Endothelial cell of umbilical vein (primary cell): ENCODE measurements around the gene PKDCC. TPM values are rescaled to one million over a fixed set of nuclear protein-coding genes. Genes with fewer than 3 reads are reported as not detected.

ENCODE experiments used
- BruUV-seq: library from RNA; stranded (reverse); fragments of 400-500 nt; replicated peaks from 2 replicates; lab custom pipeline; 2021; lab: Mats Ljungman, UMichigan
- CTCF ChIA-PET: fragments of 300-600, 350-600 bp; sonication (Branson Sonifier 250); formaldehyde crosslinking; loops from one replicate; lab custom pipeline; 2021; ENCODE audit warnings: antibody characterized with exemption, inconsistent platforms; lab: Charles Lee
- POLR2A ChIA-PET: fragments of 300-600, 350-600 bp; sonication (Branson Sonifier 250); formaldehyde crosslinking; loops from one replicate; lab custom pipeline; 2021; ENCODE audit warnings: antibody characterized with exemption, inconsistent platforms; lab: Charles Lee
- DNase-seq: peaks from one replicate; pipeline ENCODE4 v3.0.0-alpha.2; 2011; ENCODE audit warnings: low read depth, low spot score
- FAIRE-seq: peaks from 2 replicates; lab custom pipeline; 2011; peaks lifted over from hg19 to GRCh38; lab: Jason Lieb, UNC
- H2AFZ ChIP-seq: 2 replicates; pipeline ENCODE4 v1.6.0; 2012; ENCODE audit warnings: low read depth, low read length, control low read depth, inconsistent platforms
- H3K27ac ChIP-seq: 2 replicates; pipeline ENCODE4 v1.5.1; 2011; ENCODE audit warnings: low read depth, mild to moderate bottlenecking, control low read depth, low read length, moderate library complexity; ENCODE audit not compliant: insufficient read depth
- H3K27me3 ChIP-seq, 2 experiments: 2 replicates each; pipeline versions ENCODE4 v1.6.0 to v1.6.1; 2011; ENCODE audit warnings: low read length in 2 of 2, mixed read lengths in 1 of 2; ENCODE audit not compliant: control insufficient read depth in 2 of 2, insufficient read depth in 2 of 2
- H3K36me3 ChIP-seq, 2 experiments: 2 replicates in 1 of 2; 3 replicates in 1 of 2; pipeline ENCODE4 v1.5.1; 2011; ENCODE audit warnings: low read length in 2 of 2, mild to moderate bottlenecking in 1 of 2, moderate library complexity in 1 of 2; ENCODE audit not compliant: control insufficient read depth in 2 of 2, insufficient read depth in 2 of 2; ENCODE audit errors: extremely low read depth in 1 of 2
- H3K4me1 ChIP-seq: 3 replicates; pipeline ENCODE4 v1.5.1; 2011; ENCODE audit warnings: mild to moderate bottlenecking, low read length; ENCODE audit not compliant: control insufficient read depth, insufficient read depth; ENCODE audit errors: extremely low read depth
- H3K4me2 ChIP-seq: 2 replicates; pipeline ENCODE4 v1.6.1; 2011; ENCODE audit warnings: low read length, control low read depth, mixed read lengths; ENCODE audit not compliant: insufficient read depth
- H3K4me3 ChIP-seq, 3 experiments: fragments of 200-600 bp in 1 of 3; sonication (generic), shearing (Covaris generic) in 1 of 3; replicated peaks in 1 of 3; 2 replicates each; pipeline ENCODE4 v1.5.1; 2011 to 2016; ENCODE audit warnings: control low read depth in 3 of 3, low read length in 3 of 3, mild to moderate bottlenecking in 2 of 3, inconsistent platforms in 1 of 3, low read depth in 1 of 3, moderate library complexity in 1 of 3; ENCODE audit not compliant: insufficient read depth in 1 of 3
- H3K79me2 ChIP-seq: 2 replicates; pipeline ENCODE4 v1.6.0; 2012; ENCODE audit warnings: low read length, inconsistent platforms; ENCODE audit not compliant: control insufficient read depth, insufficient read depth
- H3K9ac ChIP-seq: replicated peaks from 2 replicates; pipeline ENCODE3; 2011; ENCODE audit warnings: low read length, control low read depth; ENCODE audit not compliant: insufficient read depth; ENCODE audit errors: extremely low read depth
- H3K9me1 ChIP-seq: replicated peaks from 3 replicates; pipeline ENCODE4 v1.6.0; 2011; ENCODE audit warnings: mild to moderate bottlenecking, low read length; ENCODE audit not compliant: control insufficient read depth, insufficient read depth; ENCODE audit errors: extremely low read depth
- H3K9me3 ChIP-seq: replicated peaks from 2 replicates; pipeline ENCODE4 v1.5.1; 2012; ENCODE audit warnings: low read length, inconsistent platforms; ENCODE audit not compliant: control insufficient read depth, insufficient read depth
- H4K20me1 ChIP-seq: replicated peaks from 2 replicates; pipeline ENCODE3; 2011; ENCODE audit warnings: mild to moderate bottlenecking, low read length; ENCODE audit not compliant: control insufficient read depth, insufficient read depth; ENCODE audit errors: extremely low read depth
- CTCF ChIP-seq, 2 donors: IDR thresholded peaks; 1 replicate in 1 of 2; 2 replicates in 1 of 2; pipeline ENCODE4 v1.5.1; 2011; ENCODE audit warnings: low read length in 2 of 2, mild to moderate bottlenecking in 2 of 2, moderate library complexity in 2 of 2, control low read depth in 1 of 2, inconsistent platforms in 1 of 2, low read depth in 1 of 2; ENCODE audit not compliant: insufficient read depth in 1 of 2; ENCODE audit errors: extremely low read depth in 1 of 2
- EZH2 ChIP-seq: IDR thresholded peaks from 2 replicates; pipeline ENCODE4 v1.6.1; 2012; ENCODE audit warnings: borderline replicate concordance, low read depth, mild to moderate bottlenecking, moderate library complexity, low read length, inconsistent platforms; ENCODE audit not compliant: severe bottlenecking
- FOS ChIP-seq: IDR thresholded peaks from 2 replicates; pipeline ENCODE4 v1.6.1; 2011; ENCODE audit warnings: mild to moderate bottlenecking, low read length, moderate library complexity, borderline replicate concordance; ENCODE audit not compliant: insufficient read depth
- GATA2 ChIP-seq: IDR thresholded peaks from 2 replicates; pipeline ENCODE4 v1.7.0; 2011; ENCODE audit warnings: low read depth, mild to moderate bottlenecking, moderate library complexity, mixed read lengths, low read length; ENCODE audit not compliant: insufficient read length, insufficient read depth
- JUN ChIP-seq: IDR thresholded peaks from 2 replicates; pipeline ENCODE4 v1.6.1; 2011; ENCODE audit warnings: borderline replicate concordance, low read depth; ENCODE audit not compliant: insufficient read length, insufficient read depth
- MYC ChIP-seq: IDR thresholded peaks from one replicate; pipeline ENCODE4 v1.6.1; 2011; ENCODE audit warnings: mild to moderate bottlenecking, low read depth, low read length
- POLR2A ChIP-seq: IDR thresholded peaks from 2 replicates; pipeline ENCODE4 v1.6.1; 2012; ENCODE audit warnings: low read depth, mild to moderate bottlenecking, control low read depth, low read length
- POLR2AphosphoS5 ChIP-seq: IDR thresholded peaks from 2 replicates; pipeline ENCODE4 v1.6.1; 2012; ENCODE audit warnings: low read depth, mild to moderate bottlenecking, control low read depth, low read length, moderate library complexity; ENCODE audit not compliant: insufficient read depth
- dilution Hi-C: fragments of 300-500 bp; cut with MboI; formaldehyde crosslinking; loops from one replicate; pipeline ENCODE4 v1.15.0; 2019; ENCODE audit warnings: low sequenced_read_pairs; ENCODE audit not compliant: extremely low pct_ligation_motif_present
- intact Hi-C: fragments of 100-400 bp; cut with micrococcal nuclease; formaldehyde crosslinking; loops from one replicate; pipeline ENCODE4 v1.10.0; 2022
- polyA plus RNA-seq, 4 experiments: library from polyadenylated mRNA; depleted of rRNA in 3 of 4; stranded (reverse) in 3 of 4; unstranded in 1 of 4; fragments of >200 nt; gene quantifications; 2 replicates each; pipeline versions ENCODE4 v1.2.1 to v1.2.3, GENCODE V29; 2011 to 2012; ENCODE audit warnings: missing spikeins in 1 of 4
- total RNA-seq: library from RNA; stranded (reverse); gene quantifications from 2 replicates; pipeline ENCODE4 v1.2.3, GENCODE V29; 2021
- TF ChIP-seq, protein P1 (sequence below): IDR thresholded peaks from 2 replicates; pipeline ENCODE4 v1.6.1; 2011; ENCODE audit not compliant: insufficient read depth, insufficient read length

Gene PKDCC
- total and polyA plus RNA-seq, 2 donors (not counting 3 experiments of a cell fraction or from before 2014, with no cell fraction given) = 3.0 to 5.9 TPM

DNA sequence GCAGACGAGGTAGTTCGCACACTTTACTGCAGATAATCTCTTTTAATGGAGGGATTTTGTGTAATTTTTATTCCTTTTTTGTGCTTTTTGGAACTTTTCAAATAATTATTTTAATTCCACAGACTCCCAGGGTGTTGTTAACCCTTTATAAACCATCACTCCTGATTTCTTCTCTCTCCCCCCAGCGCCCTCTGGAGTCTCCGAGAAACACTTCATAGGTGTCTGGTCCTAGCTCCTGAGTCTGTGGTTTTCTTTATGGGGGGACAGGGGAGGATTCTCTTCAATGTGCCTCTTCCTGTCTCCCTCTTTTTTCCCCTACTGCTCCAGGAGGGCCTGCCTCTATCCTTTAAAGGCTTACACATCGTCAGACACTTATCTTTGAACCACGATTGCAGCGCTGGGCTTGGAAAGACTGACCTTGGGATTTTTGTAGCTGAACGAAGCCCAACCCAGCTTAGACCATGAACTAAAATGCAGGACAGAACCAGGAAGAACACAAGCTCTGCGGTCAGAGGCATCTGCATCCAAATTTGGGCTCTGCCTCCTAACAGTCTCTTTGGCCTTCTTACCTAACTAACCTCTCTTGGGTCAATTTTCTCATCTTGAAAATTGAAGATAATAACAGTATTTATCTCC lies 7.1 kb upstream of the PKDCC start:
- Histone ChIP-seq H3K4me3 (no peak overlapping the region), H3K27me3 (peaks cover 7 to 11% of the 10 kb centered on the region in 2 experiments), H3K9me1 (no peaks in the 10 kb centered on the region), H3K36me3 (no peaks in the 10 kb centered on the region), H3K4me2 (no peak overlapping the region), H3K79me2 (no peaks in the 10 kb centered on the region), H3K9me3 (no peaks in the 10 kb centered on the region), H4K20me1 (no peaks in the 10 kb centered on the region), H3K9ac (no peak overlapping the region), H2AFZ (no peak overlapping the region), H3K4me1 (no peaks in the 10 kb centered on the region), H3K27ac (no peak overlapping the region)
- dilution Hi-C loops = no loop called here
- no peak for FAIRE-seq
- POLR2A ChIA-PET = no interaction called here
- DNase-seq = no peak
- no peak for TF ChIP-seq MYC
- no peak for TF ChIP-seq POLR2AphosphoS5
- TF ChIP-seq JUN = no peak
- no peak for TF ChIP-seq CTCF (IDR thresholded peaks at IDR 0.05; ENCODE audit: extremely low read depth in 1 of 2, insufficient read depth in 1 of 2, low read depth in 1 of 2, low read length in 2 of 2)
- TF ChIP-seq POLR2A = no peak
- no peak for TF ChIP-seq GATA2
- no peak for TF ChIP-seq EZH2
- TF ChIP-seq FOS = no peak
- TF ChIP-seq, protein P1, sequence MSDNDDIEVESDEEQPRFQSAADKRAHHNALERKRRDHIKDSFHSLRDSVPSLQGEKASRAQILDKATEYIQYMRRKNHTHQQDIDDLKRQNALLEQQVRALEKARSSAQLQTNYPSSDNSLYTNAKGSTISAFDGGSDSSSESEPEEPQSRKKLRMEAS = no peak
- no TSS peak for BruUV-seq
- intact Hi-C loops = no loop called here
- CTCF ChIA-PET = interaction anchor here (2.3 kb wide), 1 partner anchor 170 kb away, joined by 17 read pairs; no protein-coding TSS in a partner anchor
